HFF-Myc (cell line): Measurements from ENCODE around the gene LIN9.

Experiments
- DNase-seq: peaks from one replicate; pipeline ENCODE4 v3.0.0-alpha.2; 2011; ENCODE audit warnings: low read depth; ENCODE audit errors: extremely low read depth
- H3K4me3 ChIP-seq: replicated peaks from 2 replicates; pipeline ENCODE4 v1.5.1; 2011; ENCODE audit warnings: low read depth, mild to moderate bottlenecking, control low read depth, low read length
- CTCF ChIP-seq: IDR thresholded peaks from 2 replicates; pipeline ENCODE4 v1.5.1; 2012; ENCODE audit warnings: mild to moderate bottlenecking, low read depth, low read length, control low read depth; ENCODE audit errors: missing control alignments

The LIN9 gene

GRCh38 chr1:226233806-226234205 is 75.2 kb downstream of the LIN9 start:
- no peak for TF ChIP-seq CTCF
- no peak overlapping the region for H3K4me3 ChIP-seq
- DNase-seq, result no peak

DNA sequence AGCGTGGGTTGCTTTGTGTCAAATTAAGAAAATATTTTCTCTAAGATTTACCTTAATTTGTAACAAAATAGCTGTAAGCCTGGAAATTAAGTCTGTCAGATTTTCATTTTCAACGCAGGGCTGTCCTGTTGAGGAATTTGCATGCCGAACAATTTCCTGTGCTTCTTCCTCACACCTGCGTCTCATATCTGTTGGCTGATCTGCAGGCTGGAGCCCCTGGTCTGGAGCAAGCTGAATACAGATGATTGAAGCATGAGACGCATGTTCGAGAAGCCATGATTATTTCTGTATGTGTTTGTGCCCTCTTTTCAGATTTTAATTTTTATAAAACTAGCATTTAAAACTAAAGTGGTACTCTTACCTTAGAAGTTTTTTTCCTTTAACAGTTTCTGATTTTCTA is 75.7 kb downstream of the LIN9 start:
- no peak for DNase-seq
- no peak for TF ChIP-seq CTCF
- H3K4me3 ChIP-seq, result no peak overlapping the region

- no peak overlapping the region for H3K4me3 ChIP-seq
- no peak for DNase-seq
- no peak for TF ChIP-seq CTCF
These were observed 82.4 kb downstream of the LIN9 start for GRCh38 chr1:226226601-226227000.

DNA sequence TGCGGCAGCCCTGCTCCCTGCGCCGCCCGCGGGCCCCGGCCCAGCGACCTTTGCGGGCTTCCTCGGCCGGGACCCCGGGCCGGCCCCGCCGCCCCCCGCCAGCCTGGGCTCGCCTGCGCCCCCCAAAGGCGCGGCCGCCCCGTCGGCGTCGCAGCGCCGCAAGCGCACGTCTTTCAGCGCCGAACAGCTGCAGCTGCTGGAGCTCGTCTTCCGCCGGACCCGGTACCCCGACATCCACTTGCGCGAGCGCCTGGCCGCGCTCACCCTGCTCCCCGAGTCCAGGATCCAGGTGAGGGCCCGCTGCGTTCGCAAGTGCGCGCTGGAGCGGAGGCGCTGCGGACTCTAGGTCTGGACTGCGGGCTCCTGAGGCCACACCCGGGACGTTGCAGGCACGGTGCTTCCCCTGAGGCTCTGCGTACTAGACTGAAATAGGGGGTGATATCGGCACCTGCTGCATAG is 85.1 kb downstream of the LIN9 start:
- DNase-seq, result no peak
- peak overlapping the region; percentile 33 for H3K4me3 ChIP-seq
- no peak for TF ChIP-seq CTCF

DNA sequence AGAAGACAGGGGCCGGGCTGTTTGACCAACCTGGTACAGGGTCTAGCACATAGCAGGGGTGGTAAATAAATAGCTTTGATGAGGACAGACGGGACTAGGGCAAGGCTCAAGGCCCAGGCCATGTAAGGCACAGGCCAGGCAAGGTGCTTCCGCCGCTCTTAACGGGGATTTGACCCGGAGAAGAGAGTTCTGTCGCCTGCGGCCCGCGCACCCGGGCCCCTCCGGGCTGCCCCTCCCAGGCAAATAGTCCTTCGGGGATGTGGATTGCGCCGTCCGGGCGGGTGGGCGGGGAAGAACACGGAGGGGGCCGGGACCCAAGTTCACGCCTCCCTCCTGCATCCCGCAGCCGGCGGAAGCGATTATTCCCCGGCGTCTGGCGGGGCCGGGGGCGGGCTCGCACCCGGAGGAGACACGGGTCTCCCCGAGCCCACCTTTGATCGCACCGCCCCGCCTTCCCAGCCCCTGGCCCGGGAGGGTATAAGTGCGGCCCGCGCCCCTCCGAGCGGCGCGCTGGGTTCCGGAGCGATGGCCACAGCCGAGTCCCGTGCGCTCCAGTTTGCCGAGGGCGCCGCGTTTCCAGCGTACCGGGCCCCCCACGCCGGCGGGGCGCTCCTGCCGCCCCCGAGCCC is 85.7 kb downstream of the LIN9 start, which contains the start of gene MIXL1:
Gene MIXL1 (plus strand): TSS at position 508 of the 629 bp plus-strand sequence. CDS start 18 bp downstream, at position 526.
- DNase-seq, result no peak
- peak within 1 kb of the TSS; percentile 33 for H3K4me3 ChIP-seq
- no peak for TF ChIP-seq CTCF

DNA sequence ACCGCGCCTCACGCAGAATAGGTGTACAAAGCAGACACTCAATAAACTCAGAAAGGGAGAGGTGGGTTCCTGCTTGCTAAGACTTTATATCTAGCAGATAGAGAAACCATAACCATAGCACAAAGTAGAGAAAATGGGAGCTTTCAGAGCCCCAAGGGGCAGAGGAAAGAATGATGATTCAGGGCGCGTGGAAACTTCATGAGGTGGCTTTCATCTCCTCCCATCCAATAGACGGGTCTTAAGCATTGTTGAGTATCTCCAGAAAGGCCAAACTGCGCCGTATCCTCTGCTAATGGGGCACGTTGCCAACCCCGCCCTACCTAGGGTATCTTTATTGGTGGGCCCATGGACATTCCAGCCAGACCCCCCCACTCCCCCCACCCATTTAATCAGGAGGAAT is 86.3 kb downstream of the LIN9 start:
- TF ChIP-seq CTCF, result no peak
- H3K4me3 ChIP-seq, result no peak overlapping the region
- no peak for DNase-seq
